HG03039 (cell line): ENCODE results near the gene NYAP1.
A peak's percentile ranks its signal among the peaks of the same experiment; 100 is the strongest.

Experiments
- ATAC-seq: cut with Tn5 transposase; IDR thresholded peaks from one replicate; pipeline ENCODE4 v1.9.1; 2021; ENCODE audit warnings: mild to moderate bottlenecking, moderate library complexity; ENCODE audit not compliant: unreplicated experiment

NYAP1 gene

DNA sequence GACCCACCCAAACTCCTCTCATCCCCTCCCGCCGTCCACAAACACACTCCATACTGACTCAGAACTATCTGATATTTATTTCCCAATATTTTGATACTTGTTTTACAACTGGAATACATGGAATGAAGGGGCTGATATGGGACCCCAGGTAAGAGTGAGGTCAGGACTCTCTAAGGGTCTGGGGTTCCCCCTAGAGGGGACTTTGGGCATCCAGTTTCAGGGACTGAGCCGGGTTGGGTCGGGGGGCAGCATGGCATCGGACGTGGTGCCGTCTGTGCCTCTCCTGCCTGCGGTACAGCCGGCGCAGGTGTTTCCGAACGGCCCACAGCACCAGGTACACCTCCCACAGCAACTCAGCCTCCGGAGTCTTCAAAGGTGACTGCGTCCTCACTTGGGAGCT, 27.2 kb upstream of the NYAP1 start:
- ATAC-seq, result no peak

DNA sequence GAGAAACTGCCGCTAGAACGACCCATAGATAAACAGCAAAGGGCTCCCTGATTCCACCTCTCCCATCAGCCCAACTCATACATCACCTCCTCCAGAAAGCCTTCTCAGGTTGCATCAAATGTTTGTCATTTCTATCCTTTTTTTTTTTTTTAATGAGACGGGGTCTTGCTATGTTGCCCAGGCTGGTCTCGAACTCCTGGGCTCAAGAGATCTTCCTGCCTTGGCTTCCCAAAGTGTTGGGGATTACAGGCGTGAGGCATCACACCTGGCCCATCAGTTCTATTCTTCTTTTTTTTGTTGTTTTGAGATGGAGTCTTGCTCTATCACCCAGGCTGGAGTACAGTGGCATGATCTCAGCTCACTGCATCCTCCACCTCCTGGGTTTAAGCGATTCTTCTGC, 26.7 kb upstream of the NYAP1 start:
- ATAC-seq, result no peak

DNA sequence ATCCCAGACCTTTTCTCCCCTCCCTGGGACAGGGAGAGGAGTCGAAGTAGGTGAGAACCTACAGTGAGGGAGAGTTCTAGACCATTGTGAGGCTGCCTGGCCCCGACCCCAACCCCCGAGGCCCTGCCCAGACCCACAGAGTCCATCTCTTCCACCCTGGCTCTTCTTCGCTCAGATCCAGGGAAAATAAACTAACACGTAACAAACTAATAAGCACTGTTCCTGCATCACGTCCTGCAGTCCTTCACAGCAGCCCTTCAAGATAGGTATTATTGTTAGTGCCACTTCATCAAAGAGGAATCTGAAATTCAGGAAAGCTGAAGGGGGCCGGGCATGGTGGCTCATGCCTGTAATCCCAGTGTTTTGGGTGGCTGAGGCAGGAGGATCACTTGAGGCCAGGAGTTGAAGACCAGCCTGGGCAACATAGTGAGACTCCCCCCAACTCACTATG, 19.5 kb upstream of the NYAP1 start, which contains the start of gene SPACDR:
SPACDR (minus strand) TSS at position 51 of the 451 bp plus-strand sequence. CDS start 235 bp downstream, outside the sequence.
- ATAC-seq, result no peak

DNA sequence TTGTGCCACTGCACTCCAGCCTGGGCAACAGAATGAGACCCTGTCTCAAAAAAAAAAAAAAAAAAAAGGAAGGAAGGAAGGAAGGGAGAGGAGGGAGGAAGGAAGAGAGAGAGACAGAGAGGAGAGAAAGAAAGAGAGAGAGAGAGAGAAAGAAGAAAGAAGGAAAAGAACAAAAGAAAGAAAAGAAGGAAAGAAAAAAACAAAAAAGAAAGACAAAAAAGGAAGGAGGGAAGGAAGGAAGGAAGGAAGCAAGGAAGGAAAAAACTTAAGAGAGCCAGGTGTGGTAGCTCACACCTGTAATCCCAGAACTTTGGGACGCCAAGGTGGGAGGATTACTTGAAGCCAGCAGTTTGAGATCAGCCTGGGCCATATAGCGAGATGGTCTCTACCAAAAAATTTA, 18.9 kb upstream of the NYAP1 start:
- no peak for ATAC-seq

DNA sequence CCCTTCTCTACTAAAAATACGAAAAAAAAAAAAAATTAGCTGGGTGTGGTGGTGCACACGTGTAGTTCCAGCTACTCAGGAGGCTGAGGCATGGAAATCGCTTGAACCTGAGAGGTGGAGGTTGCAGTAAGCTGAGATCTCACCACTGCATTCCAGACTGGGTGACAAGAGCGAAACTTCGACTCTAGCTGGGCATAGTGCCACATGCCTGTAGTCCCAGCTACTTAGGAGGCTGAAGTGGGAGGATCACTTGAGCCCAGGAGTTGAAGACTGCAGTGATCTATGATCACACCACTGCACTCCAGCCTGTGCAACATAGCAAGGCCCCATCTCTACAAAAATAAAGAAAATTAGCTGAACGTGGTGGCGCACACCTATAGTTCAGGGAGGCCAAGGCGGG, 18.4 kb upstream of the NYAP1 start:
- ATAC-seq, result no peak

DNA sequence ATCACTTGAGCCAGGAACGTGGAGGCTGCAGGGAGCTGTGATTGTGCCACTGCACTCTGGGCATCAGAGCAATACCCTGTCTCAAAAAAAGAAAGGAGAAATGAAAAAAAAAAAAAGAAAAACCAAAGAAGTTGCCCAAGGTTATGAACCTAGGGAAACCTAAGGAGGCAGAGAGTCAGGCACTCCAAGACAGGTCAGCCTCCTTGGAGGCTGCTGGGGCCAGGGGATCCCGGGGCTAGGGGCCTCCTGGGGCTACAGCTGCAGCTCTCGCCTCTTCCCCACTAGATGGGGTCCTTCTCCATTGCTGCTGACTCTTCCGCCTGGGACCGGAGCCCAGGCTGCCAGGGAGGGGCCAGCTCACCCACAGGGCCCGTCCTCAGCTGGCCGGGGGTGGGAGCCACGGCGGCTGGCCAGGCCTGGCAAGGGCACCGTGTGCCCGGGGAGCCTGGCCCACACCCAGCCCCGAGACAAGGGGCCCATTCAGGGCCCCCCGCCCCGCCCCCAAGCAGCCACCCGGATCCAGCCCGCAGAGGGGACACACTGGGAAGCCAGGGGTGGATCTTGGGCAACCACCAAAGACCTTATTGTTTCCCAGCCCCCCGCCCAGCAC, 17.9 kb upstream of the NYAP1 start:
- ATAC-seq, result no peak

DNA sequence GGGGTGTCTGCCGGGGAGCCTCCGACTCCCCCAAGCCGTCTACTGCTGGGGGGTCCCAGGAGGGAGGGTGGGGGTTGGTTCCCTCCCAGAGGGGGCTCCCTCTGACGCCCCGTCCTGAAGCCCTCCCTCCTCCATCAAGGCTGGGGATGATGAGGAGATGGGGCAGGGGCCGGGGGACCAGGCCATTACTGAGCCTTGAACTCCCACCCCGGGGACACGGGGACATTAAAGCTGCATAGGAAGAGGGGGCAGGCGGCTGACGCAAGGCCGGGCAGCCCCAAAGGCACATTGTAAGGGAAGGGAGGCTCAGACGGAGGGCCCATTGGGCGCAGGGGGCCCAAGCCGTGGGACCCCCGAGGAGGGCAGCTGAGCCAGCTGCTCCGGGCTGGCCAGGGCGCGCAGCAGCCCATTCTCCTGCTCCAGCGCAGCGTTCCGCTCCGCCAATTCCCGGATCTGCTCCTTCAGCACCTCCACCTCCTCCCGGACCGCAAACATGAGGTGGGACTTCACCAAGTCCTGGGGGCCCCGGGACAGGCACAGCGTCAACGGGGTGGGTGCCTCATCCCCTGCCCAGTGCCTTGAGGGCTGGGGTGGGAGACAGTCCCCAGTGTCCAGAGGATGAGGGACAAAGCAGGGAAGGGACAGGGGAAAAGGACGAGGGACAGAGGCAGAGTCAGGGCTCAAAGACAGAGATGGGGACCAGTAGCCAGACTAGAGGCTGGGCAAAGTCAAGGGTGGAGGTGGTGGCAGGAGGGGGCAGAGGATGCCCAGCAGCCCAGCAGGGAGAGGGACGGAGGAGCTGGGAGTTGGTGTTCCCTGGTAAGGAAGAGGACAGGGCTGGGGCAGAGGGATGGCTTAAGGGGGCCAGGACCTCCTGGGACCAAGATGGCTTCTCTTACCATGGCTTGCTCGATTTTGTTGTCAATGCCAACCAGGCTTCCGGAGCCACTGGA, 16.8 kb upstream of the NYAP1 start:
- no peak for ATAC-seq

DNA sequence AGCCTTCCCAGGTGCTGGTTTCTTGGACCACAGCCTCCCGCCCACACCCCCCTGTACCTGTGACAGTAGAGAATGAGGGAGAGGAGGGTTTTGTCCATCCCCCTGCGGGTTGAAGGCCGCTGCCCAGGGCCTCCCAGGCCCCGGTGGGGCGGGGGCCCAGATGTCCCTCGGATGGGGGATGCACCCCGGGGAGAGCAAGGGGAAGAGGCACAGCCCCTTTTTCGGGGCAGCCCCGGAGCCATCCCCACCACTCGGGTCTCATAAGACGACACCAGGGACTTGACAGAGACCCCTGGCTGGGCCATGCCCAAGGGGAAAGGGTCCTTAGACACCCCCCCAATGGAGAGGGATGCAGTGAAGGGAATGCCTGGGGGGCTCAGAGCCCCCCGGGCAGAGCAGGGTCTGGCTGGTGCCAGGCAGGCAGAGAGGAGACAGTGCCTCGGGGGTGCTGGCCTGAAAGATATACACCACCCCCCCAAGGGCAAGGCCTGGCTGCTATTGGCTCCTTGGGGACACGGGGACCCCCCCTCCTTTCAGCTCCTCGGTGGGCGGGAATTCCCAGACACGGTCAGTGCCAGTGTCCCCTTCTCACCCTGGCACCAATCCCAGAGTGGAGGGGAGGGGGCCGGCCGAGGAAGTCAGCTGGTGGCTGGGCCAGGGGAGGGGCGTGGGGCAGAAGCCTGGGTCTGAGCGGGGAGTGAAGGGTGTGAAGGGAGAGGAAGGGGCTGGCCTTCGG, 15.9 kb upstream of the NYAP1 start:
- no peak for ATAC-seq

DNA sequence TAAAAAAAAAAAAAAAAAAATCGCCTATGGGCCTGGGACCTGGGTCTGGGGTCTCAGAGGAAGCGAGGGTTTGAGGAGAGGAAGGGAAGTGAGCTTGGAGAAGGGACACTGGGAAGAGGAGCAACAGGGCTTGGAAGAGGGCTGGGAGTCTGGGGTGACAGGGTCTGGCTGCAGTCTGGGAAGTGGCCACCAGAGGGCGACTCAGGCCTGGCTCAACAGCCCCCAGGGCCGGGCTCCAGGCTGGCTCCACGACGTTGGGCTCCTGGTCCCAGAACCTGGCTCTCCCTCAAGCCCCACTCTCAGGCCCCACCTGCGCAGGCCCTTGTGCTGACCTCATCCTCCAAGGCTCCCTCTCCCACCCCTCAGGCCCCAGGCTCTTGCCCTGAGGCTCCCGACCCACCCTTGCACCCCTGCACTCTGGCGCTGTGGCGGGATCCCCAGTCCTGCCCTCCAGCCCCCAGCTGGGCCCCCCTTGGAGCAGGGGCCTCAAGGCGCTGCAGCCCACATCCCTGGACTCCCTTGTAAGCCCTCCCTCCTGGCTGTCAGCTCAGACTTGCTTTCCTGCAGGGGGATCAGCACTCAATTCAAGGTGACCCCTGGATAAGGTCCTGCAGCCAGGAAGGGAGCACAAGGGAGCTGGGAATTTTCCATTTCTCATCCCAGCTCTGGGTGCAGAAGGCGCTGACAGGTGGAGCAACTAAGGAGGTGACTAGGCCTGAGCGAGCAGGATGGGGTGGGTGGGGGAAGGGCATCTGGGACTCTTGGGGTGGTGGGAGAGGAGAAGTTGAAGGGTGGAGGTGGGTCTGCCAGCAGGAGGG, 14.3 kb upstream of the NYAP1 start:
- ATAC-seq, result peak; percentile 44

DNA sequence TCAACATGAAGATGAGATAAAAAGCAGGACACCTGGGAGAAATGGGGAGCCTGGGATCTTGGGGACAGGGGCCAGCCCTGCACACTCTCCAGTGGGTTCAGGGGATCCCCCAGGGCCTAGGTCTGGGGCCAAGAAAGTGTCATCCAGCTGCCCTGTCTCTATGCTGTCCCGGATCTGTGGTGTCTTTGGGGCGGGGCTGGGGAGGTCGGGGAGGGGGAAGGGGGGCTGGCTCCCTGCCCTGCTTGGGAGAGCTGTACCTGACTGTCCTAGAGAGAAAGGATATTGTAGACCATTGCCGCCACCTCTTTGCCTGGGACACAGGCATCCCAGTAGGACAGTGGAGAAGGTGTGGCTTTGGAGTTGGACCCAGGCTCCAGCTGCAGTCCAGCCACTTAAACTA, 12.7 kb upstream of the NYAP1 start:
- no peak for ATAC-seq

DNA sequence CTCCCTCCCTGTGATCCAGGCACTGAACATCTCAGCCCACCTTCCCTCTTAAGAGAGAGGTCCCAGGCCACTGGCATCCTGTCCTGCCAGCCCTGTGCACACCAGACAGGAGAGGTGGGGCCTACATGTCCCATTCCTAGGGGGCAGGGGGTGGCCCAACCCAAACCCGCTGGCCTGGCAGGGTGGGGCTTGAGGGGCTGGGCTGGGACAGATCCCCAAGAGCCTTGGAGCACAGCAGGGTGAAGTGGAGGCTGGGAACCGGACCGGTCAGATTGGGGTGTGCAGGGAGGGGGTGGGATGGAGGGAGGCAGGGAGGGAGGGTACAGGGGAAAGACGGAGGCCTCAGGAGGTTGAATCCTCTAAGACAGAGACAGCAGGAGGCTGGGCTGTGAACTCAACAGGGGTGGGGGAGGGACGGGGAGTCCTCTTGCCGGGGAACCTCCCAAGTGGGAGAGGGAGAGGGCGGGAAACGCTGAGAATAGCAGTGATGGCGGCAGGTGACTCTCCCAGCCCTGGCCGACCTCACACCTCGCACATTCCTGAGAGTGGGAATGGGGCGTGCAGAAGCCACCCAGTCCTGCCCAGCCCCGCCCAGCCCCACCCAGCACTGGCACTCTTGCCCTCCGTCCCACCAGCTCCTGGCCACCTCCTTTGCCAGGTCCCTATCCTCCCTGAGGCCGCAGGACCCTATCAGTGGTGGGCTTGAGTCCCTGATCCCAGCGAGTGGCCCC, 11.4 kb upstream of the NYAP1 start:
- ATAC-seq, result no peak

DNA sequence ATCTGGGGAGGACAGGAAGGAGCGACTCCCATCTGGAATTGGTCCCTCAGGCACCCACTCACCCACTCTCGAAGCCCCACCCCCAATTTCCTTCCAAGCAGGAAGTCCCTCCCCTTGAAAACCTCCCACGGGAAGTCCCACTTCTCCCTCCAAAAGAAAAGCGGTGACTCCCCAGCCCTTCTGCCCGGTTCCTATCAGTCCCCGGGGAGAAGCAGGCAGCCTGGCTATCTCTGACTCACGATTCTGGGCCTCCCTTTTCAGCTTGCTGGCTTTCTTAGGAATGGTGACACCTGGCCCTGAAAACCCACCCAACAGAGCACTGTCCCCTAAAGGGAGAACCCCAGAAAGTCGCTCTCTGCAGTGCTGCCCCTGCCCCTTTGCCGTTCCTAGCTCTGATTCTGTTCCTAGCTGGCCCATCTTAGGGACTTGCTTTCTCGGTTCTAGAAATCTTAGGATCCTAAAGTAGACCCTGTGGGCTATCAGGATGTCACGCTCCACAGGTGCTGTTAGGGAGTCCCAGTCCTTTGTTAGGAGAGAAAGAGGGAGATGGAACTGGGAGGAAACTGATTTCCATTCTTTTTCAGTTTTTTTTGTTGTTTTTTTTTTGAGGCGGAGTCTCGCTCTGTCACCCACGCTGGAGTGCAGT, 10.8 kb upstream of the NYAP1 start:
- ATAC-seq, result no peak

DNA sequence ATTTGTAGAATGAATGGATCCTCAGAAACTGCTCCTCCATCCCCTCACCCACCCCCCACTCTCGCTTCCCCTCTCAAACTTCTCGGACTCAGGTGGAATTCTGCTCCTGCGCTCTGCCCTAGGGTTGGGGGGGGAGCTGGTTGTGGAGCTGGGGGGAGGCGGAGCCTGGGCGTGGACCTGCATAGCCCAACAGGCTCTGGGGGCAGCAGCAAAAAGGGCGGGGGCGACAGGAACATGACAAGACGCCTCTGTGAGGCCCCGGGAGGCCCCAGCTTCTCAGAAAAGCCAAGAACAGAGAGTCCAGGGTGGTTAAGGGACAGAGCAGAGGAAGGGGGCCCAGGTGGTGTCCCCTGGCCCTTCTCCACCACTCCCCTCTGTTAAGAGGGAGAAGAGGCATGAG, 8.2 kb upstream of the NYAP1 start:
- ATAC-seq, result no peak

DNA sequence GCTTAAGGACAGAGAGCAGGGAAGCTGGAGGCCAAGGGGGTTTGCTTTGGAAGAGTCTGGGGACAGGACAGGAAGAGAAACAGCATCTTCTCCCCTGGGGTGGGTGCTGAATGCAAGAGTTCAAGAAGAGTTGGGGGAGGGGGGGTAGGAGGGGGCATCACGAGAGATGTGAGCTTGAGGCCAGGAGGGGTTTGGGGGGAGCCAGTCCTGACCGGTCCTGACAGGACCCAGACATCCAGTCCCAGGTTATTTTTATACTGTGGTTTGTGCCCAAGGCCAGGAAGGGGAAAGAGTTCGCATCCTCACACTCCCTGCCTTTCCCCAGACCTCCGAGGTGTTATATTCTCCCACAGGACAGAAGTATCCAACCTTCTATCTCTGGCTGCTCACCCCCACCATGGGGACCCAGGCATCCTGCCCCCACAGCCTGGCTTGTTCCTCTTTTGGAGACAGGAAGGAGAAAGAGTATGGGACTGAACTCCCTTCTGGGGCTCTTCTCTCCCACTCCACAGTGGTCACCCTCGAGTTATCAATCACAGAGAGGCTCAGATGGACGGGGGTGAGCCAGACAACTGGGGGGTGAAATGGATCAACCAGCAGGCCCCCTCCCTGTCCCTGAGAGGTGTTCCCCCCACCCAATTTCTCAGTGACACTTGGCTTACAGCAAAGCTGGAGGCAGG, 7.5 kb upstream of the NYAP1 start:
- no peak for ATAC-seq

DNA sequence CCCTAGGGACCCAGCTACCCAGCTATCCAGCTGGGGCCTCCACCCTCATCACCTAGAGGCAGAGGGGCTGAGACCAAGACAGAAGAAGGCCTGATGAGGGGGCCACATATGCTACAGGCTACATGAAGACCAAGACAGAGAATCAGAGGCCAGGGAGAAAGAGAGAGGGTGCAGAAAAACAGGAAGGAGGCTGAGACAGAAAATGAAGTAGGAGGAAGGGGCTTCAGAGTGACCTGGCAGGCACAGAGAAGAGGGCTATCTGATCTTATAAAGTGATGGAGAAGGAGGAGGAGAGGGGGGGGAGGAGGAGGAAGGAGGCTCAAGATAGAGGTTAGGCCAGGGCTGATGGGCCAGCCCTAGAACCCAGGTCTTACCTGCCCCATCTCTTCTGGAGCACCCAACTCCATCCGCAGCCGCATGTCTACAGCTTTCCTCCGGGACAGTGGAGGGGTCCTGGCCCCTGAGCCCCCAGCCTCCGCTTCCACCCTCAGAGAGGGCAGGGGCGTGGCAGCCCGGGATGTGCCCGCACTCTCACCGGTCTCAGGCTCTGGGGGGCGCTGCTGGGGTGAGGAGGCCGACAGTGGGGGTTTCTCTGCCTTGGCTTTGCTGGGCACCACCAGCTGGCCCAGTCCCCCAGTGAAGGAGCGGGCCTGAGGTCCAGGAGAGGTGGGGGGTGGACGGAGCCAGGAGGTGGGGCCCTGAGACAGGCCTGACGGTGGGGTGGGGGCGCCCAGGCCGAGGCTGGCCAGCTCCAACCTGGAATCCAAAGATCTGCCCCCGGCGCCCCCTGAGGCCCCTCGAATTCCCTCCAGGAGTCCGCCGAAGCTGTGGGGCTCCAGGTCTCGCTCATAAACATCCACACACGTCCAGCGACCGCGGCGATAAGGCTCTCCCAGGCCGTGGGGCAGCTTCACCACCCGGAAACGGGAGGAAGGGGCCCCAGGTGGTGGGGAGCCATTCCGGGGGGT, 6.5 kb upstream of the NYAP1 start:
- ATAC-seq, result no peak

DNA sequence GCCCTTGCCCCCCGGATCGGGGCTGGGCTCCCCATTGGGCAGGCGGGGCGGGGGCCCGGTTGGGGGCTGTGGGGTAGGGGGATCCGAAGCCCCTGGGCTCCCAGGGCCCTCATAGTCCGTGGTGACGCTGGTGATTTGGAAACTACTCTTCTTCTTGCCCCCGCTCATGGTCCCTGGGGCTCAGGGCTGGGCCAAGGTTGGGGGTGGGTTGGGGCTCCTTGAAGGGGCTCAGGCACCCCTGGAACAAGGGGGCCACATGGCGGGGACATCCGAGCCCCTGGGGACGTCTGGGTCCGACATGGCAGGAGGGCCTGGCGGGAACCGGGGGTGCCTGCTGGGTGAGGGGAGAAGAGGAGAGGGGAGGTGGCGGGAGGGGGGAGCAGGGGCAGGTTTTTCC, 5.9 kb upstream of the NYAP1 start:
- no peak for ATAC-seq

DNA sequence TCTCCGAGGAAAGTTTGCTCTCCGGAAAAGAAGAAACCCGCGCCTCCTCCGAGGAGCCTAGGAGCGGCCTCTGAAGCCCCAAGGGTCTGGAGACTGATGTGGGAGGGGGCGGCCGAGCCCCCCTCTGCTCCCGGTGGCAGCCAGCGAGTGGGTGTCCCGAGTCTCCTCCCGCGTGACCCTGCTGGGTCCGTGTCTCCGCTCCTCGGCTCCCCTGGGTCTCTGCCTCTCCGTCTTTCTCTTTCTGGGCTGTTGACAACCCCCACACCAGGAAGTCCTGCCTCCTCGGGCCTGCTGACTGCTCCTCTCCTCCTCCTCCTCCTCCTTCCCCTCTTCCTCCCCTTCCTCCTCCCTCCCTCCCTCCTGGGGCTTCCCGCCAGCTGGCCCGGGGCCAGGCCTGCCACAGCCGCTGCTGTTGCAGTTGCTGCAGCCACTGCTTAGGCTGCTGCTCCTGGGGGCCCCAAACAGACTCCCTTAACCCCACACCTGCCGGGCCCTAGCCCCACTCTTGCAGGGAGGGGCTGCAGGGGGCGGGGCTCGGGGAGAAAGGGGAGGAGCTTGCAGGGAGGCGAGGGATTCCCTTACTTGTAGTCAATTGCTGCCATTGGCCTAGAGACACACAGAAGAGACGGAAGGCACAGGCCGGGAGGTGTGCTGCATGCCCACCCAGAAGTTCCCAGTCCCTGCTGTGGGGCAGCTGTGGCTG, 4.6 kb upstream of the NYAP1 start, which contains the start of gene TSC22D4:
TSC22D4 (minus strand) TSS at position 257 of the 703 bp plus-strand sequence. CDS start 1,176 bp downstream, outside the sequence.
- peak; percentile 50 for ATAC-seq
